NB4 (cell line): ENCODE measurements around the gene CLEC16A.

Experiments
- DNase-seq: peaks from one replicate; pipeline ENCODE4 v3.0.0; 2010; ENCODE audit warnings: low read depth
- H3K4me3 ChIP-seq: one replicate; pipeline ENCODE4 v1.5.1; 2011; ENCODE audit warnings: mild to moderate bottlenecking, low read depth, low read length, moderate library complexity
- CTCF ChIP-seq: IDR thresholded peaks from one replicate; pipeline ENCODE4 v1.5.1; 2012; ENCODE audit warnings: low read depth, low read length
- MAX ChIP-seq: IDR thresholded peaks from 2 replicates; pipeline ENCODE4 v1.6.1; 2011; ENCODE audit warnings: low read depth, low read length
- MYC ChIP-seq: IDR thresholded peaks from 2 replicates; pipeline ENCODE4 v1.6.1; 2011; ENCODE audit warnings: low read depth, low read length
- POLR2A ChIP-seq: IDR thresholded peaks from 2 replicates; pipeline ENCODE4 v1.6.1; 2011; ENCODE audit warnings: mild to moderate bottlenecking; ENCODE audit not compliant: insufficient read length; ENCODE audit errors: extremely low read depth

The CLEC16A gene

GRCh38 chr16:11050944-11051343, 106.6 kb downstream of the CLEC16A start:
- no peak overlapping the region for H3K4me3 ChIP-seq
- DNase-seq: peak; percentile 27
- no peak for TF ChIP-seq MYC
- TF ChIP-seq POLR2A: no peak
- no peak for TF ChIP-seq MAX
- TF ChIP-seq CTCF: no peak

GRCh38 chr16:11051430-11051829, 107.1 kb downstream of the CLEC16A start:
- H3K4me3 ChIP-seq: no peak overlapping the region
- no peak for TF ChIP-seq MYC
- no peak for DNase-seq

GRCh38 chr16:11051879-11052808, 107.8 kb downstream of the CLEC16A start:
- peak; percentile 93 for DNase-seq
- TF ChIP-seq MAX: peak; percentile 92
- TF ChIP-seq MYC: peak; percentile 90
- TF ChIP-seq POLR2A: no peak
- TF ChIP-seq CTCF: no peak
- H3K4me3 ChIP-seq: no peak overlapping the region

GRCh38 chr16:11053916-11054460, 109.6 kb downstream of the CLEC16A start:
- no peak overlapping the region for H3K4me3 ChIP-seq
- TF ChIP-seq MYC (no peak), POLR2A (no peak), MAX (no peak), CTCF (no peak)

GRCh38 chr16:11056090-11056992, 112.0 kb downstream of the CLEC16A start:
- DNase-seq: no peak
- TF ChIP-seq MYC (no peak), CTCF (no peak), MAX (no peak), POLR2A (no peak)
- no peak overlapping the region for H3K4me3 ChIP-seq

More at GRCh38 chr16:11053916-11054460, 109.6 kb downstream of the CLEC16A start:
- DNase-seq: no peak
